ENCODE data around the gene MRPL51.
"Not testable (repeated sequence)": the region's sequence is repeated elsewhere in the genome, so short reads cannot be mapped to it uniquely, and the experiment has no call there.

MRPL51 gene

GRCh38 chr12:6532051-6532926 is 39.2 kb upstream of the MRPL51 start:
- peak; percentile 68 to 75 for ATAC-seq

DNA sequence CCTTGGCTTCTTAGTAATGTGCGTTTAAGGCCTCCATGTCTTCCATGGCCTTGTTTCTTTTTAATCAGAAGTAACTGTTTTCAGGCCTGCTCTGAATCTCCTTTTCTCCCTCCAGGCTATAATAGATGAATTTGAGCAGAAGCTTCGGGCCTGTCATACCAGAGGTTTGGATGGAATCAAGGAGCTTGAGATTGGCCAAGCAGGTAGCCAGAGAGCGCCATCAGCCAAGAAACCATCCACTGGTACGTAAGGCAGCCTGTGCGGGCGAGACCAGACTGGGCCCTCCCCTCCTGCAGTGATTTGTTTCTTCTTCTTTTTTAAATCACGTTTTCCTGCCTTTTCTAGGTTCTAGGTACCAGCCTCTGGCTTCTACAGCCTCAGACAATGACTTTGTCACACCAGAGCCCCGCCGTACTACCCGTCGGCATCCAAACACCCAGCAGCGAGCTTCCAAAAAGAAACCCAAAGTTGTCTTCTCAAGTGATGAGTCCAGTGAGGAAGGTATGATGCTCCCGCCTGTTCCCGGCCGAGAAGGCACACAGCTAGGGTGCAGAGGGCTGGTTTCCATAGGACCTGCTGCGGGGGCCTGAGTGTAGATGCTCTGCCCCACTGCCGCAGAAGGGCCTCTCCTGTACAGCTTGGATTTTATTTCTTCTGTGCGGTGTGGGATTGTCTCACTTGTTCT is 37.7 kb upstream of the MRPL51 start:
- ATAC-seq = no peak

DNA sequence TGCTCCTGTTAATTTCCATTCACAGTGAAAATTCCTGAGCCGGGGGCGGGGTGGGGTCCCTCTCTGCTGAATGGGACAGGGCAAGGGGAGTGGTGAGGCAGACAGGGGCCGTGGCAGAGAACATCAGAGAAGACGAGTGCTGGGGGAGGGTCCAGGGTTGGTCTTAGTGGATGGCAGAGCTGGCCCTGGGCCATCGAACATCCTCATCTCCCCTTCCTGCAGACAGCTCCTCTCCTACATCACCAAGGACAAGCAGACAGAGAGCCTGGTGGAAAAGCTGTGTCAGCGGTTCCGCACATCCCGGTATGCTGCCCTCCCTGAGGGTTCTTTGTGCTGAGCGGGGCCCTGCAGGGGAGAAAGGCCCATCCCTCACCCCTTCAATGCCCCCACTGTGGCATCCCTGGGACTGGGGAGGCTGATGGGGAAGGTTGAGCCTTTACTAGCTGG is 36.3 kb upstream of the MRPL51 start:
- ATAC-seq = no peak

- ATAC-seq = no peak
Measured at GRCh38 chr12:6528539-6529235, 35.6 kb upstream of the MRPL51 start.

DNA sequence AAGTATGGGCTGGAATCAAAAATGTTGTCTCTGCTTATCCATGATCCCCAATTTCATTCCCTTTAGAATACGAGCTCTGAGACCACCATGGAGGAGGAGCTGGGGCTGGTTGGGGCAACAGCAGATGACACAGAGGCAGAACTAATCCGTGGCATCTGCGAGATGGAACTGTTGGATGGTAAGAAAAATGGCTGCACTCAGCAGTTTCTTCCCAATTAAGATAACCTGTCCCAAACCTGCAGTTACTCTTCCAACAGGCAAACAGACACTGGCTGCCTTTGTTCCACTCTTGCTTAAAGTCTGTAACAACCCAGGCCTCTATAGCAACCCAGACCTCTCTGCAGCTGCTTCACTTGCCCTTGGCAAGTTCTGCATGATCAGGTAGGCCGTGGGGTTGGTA is 34.6 kb upstream of the MRPL51 start:
- no peak for ATAC-seq

GRCh38 chr12:6526766-6527525 is 33.9 kb upstream of the MRPL51 start:
- ATAC-seq = no peak

- ATAC-seq = no peak
Measured at GRCh38 chr12:6526201-6526600, 33.1 kb upstream of the MRPL51 start.

GRCh38 chr12:6524648-6525047 is 31.6 kb upstream of the MRPL51 start:
- ATAC-seq = no peak

GRCh38 chr12:6523708-6524107 is 30.6 kb upstream of the MRPL51 start:
- peak; percentile 76 to 92 for ATAC-seq

- ATAC-seq = no peak
Measured at GRCh38 chr12:6522193-6522592, 29.1 kb upstream of the MRPL51 start.

GRCh38 chr12:6520186-6520585 is 27.1 kb upstream of the MRPL51 start:
- no peak for ATAC-seq

DNA sequence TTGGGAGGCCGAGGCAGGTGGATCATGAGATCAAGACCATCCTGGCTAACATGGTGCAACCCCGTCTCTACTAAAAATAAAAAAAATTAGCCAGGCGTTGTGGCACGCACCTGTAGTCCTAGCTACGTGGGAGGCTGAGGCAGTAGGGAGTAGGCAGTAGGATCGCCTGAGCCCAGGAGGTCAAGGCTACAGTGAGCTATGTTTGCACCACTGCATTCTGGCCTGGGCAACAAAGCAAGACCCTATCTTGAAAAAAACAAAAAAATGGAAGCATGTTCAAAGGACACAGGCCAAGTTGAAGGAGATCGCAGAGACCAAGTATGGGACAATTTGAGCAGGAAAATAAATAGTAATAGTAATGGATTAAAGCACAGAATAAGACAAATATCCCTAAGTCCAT is 15.0 kb upstream of the MRPL51 start:
- no peak for ATAC-seq

- ATAC-seq = no peak
Measured at GRCh38 chr12:6507102-6507998, 14.3 kb upstream of the MRPL51 start.

GRCh38 chr12:6500466-6500865 is 7.4 kb upstream of the MRPL51 start:
- ATAC-seq = no peak

DNA sequence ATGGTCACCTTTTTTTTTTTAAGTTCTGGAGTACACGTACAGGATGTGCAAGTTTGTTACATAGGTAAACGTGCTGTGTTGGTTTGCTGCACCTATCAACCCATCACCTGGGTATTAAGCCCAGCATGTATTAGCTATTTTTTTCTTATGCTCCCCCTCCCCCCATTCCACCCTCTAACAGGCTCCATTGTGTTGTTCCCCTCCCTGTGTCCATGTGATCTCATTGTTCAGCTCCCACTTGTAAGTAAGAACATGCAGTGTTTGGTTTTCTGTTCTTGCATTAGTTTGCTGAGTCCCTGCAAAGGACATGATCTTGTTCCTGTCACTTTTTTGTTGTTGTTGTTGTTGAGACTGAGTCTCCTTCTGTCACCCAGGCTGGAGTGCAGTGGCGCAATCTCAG is 4.2 kb upstream of the MRPL51 start:
- ATAC-seq = not testable (repeated sequence)

- ATAC-seq = no peak
Measured at GRCh38 chr12:6494968-6495367, 1.9 kb upstream of the MRPL51 start.

- ATAC-seq = peak in 1 of 2 donors; percentile 29
Measured at GRCh38 chr12:6494258-6494743, 1.2 kb upstream of the MRPL51 start.

DNA sequence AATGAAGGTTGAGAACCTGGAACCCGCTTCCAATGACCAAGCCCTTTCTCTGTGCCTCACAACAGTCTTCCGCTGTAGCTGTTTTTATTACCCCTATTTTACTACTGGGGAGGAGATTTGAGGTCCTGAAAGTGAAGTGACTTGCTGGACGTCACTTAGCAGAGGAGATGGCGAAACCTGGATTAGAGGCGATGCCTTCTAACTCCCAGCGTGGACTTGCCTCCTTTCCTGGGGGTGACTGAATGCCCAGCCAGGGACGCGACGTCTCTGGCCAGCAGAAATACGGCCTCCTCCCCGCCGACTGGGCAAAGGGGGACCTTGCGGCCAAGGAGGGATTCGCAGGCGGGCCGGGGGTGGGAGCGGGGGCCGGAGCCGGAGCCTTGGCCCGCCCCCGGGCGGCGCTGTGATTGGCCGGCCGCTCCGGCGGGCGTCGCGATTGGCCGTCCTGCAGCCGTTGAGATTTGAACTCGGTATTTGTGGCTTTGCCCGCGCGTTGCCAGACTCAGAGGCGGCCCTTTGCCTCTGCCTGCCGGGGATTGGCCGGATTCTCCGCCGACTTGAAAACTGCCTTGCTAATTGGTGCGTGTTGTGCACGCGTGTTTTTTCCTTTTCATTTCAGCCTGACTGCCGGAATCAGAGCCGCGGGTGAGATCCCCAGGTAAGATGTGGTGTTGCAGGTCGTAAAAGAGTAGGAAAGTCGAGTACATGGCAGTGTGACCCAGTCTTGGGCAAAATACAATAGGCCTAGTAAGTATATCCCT is 615 bp upstream of the MRPL51 start, which contains the start of gene NCAPD2:
NCAPD2 (plus strand) TSS at position 606 of the 761 bp plus-strand sequence. CDS start 997 bp downstream, outside the sequence.
- ATAC-seq = peak; percentile 89 to 92

- not testable (repeated sequence) for ATAC-seq
Measured at GRCh38 chr12:6490673-6491072, 2.4 kb downstream of the MRPL51 start.

GRCh38 chr12:6489449-6489848 is 3.6 kb downstream of the MRPL51 start:
- no peak for ATAC-seq
